AG10803 (cell line): Measurements from ENCODE around the gene EYA4.

ENCODE experiments used
- DNase-seq: peaks from one replicate; pipeline ENCODE4 v3.0.0; 2010; ENCODE audit warnings: low read depth
- H3K4me3 ChIP-seq: 2 replicates; pipeline ENCODE4 v1.5.1; 2011; ENCODE audit warnings: mild to moderate bottlenecking, low read length, control low read depth
- CTCF ChIP-seq: conservative IDR thresholded peaks from 2 replicates; pipeline ENCODE4 v1.5.1; 2011; ENCODE audit warnings: mild to moderate bottlenecking, low read length, control low read depth, inconsistent platforms

The EYA4 gene

DNA sequence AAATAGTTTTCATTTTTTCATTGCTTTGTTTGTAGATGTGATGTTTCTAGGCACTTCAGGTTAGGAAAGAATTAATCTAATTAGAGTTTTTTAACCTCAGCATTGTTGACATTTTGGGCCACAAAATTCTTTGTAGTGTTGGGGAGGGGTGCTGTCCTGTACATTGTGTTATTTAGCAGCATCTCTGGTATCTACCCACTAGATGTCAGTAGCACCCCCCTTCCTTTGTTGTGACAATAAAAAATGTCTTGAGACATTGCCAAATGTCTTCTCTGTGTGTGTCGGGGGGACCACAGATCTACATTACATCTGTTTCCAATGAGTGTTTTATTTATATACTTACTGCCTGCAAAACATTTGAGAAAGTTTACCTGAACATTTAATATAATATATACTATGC, 45.6 kb downstream of the EYA4 start:
- H3K4me3 ChIP-seq, result no peak overlapping the region
- TF ChIP-seq CTCF, result peak; percentile 46
- DNase-seq, result peak; percentile 15

DNA sequence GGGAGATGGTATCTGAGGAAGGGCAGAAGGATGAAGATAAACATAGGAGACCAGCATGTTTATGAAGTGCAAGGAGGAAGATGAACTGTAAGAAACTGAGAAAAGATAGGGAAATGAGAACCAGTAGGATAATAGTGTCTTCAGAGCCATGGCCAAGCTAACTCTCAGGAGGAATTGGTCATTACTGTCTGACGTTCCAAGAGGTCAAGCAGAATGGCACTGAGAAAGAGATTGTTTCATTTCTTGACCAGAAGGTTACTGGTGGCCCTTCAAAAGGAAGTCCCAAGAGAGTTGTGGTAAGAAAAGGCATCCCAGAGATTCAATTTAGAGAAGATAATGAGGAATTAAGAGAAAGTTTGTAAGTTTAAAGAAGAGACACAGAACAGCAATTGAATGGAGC, 47.5 kb downstream of the EYA4 start:
- TF ChIP-seq CTCF, result no peak
- no peak overlapping the region for H3K4me3 ChIP-seq
- DNase-seq, result no peak

- TF ChIP-seq CTCF, result no peak
- H3K4me3 ChIP-seq, result no peak overlapping the region
- DNase-seq, result no peak
These were observed 48.7 kb downstream of the EYA4 start for GRCh38 chr6:133289733-133290306.

DNA sequence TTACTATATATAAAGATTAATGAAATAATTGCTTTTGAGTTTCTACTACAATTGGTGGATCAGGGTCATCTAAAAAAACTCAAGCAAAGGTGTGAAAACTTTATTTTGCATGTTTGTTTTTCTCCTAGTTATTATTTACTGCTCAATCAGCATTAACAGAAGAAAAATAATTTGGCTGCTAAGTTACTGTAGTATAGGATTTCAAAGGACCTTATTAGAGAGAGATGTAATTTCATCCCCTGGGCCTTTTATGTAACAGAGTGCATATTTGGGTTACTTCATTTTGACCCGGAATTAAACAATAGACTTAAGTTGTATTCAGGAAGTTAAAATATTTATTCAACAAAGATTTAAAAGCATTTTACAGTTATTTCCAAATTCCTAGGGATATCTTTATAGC, 49.8 kb downstream of the EYA4 start:
- no peak for TF ChIP-seq CTCF
- no peak for DNase-seq

GRCh38 chr6:133291671-133292070, 50.5 kb downstream of the EYA4 start:
- no peak for DNase-seq
- no peak for TF ChIP-seq CTCF
- H3K4me3 ChIP-seq, result no peak overlapping the region

More for the DNA sequence above, 49.8 kb downstream of the EYA4 start:
- H3K4me3 ChIP-seq, result no peak overlapping the region

GRCh38 chr6:133297657-133298056, 56.5 kb downstream of the EYA4 start:
- no peak overlapping the region for H3K4me3 ChIP-seq
- no peak for TF ChIP-seq CTCF
- no peak for DNase-seq

DNA sequence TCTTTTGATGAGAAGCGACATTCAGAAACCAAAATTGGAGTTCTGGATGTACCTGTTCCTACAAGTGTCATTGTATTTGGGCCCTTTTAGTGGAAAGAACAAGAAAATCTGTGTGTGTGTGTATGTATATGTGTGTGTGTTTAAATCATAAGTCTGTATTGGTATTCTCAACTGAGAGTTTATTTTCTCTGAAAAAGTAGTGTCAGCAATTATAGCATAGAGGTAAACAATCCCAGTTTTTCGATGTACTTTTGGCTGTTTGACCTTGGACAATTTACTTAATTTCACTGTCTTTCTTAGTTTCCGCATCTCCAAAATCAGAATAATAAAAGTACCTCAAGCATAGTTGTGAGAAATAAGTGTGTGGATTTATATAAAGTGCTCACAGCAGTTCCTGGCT, 57.2 kb downstream of the EYA4 start:
- DNase-seq, result no peak
- no peak overlapping the region for H3K4me3 ChIP-seq
- no peak for TF ChIP-seq CTCF
